HG03039 (cell line): Measurements from ENCODE around the gene SYT7.

Experiments used
- ATAC-seq: cut with Tn5 transposase; IDR thresholded peaks from one replicate; pipeline ENCODE4 v1.9.1; 2021; ENCODE audit warnings: mild to moderate bottlenecking, moderate library complexity; ENCODE audit not compliant: unreplicated experiment

The SYT7 gene

DNA sequence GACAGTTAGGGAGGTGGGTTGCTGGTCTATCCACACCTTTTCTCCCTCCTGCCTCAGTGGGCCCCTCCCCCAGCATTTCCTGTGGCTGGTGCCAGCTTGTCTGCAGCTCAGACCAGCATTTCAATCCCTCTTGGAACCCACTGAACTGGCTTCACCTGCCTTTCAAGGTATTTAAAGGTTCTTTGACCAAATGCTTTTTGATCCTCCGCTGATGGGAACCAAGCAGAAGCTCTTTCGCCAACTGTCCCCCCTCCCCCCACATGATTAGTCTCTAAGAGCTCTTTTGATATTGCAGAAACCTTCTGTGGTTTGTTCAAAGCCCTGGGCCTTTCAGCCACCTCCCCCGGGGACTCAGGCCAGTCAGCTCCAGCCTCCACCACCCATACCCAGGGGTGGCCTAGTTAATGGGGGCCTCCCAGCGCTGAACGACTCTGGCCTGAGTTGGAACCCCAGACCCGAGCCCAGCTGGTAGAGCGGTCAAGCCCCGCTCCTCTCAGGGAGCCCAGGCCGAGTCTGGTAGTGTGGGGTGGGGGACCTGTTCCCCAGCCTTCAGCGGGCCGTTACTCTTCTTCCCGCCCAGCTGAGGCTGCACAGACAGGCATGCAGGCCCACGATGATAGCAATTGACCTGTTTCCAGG, 6.0 kb upstream of the SYT7 start:
- ATAC-seq = no peak

DNA sequence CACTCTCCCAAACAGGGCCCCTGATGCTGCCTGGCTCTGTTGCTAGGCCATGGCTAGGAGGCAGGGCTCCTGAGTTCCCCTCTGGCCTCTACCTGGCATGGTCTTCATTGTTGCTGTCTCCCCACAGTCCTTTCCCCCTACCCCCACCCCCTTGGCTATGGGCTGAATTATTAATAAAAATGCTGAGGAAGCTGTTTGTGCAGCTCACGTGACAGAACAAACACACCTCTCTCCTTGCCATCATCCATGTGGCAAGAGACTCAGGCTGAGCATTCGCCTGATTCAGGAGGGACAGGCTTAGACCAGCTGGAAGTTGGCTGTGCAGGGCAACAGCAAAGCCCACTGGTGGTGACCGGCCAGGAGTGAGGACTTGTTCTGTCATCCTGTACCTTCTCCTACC, 4.2 kb upstream of the SYT7 start:
- no peak for ATAC-seq

DNA sequence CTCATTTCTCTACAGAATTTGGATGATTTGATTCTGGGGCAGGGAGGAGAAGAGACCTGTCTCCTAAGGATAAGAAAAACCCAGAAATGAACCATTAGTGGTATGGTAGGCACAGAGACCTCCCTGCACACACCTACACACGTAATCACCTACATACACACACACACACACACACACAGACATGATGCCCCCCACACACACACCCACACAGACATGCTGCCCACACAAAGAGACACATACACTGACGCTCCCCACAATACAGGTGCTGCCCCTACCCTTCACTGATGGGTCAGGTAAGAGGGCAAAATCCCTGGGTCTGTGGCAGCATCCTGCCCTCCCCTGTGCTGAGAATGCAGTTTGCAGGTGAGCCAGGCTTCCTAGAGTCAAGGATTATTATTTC, 1.1 kb upstream of the SYT7 start:
- no peak for ATAC-seq

DNA sequence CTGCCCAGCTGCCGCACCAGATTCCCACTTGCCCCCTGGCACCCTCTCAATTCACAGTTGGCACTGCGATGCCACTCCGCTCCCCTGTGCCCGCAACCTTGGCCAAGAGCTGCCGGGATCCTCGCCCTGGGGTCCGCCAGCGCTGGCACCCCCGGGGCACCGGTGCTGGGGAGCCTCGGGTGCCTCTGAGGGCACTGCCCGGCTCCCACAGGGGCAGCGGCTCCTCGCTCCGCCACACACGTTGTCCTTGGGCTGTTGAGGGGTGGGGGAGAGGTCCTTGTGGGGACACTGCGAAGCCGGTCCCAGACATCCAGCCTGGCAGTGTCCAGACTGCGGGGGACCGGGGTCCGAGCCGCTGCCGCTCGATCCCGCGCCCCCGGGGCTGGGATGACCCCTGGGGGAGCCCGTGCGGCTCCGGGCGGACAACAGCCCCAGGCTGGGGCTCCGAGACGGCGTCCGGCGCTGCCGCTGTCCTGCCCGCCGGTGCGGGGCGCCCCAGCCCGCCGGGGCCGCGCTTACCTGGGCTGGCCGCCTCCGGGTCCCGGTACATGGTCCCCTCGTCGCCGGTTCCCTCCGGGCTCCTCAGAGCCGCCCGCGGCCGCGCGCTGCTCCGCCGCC, 496 bp downstream of the SYT7 start:
- ATAC-seq = no peak

DNA sequence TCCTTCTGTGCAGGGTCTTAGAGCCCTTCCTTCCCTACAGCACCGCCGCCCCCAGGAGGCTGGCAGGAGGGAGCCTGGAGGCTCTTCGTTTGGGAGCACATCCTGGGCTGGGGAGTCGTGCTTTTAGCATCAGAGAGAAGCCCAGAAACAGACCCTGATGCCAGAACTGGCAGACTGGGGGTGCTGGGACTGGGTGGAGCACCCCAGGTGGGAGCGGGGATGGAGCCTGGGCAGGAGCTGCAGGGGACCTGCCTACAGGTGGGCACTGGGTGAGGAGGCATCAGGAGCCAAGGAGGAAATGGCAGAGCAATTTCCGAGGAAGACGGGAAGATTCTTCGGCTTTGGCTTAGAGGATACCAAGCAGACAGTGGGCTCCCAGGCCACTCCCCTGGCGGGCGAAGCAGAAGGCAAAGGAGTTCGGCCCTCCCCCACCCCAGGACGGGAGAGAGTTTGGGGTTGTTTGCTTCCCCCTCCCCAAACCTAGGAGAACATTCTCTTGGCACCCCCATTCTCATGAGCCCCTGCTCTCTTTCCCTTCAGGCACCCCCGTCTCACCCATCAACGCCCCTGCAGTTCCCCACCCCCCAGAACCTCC, 1.1 kb downstream of the SYT7 start:
- no peak for ATAC-seq

DNA sequence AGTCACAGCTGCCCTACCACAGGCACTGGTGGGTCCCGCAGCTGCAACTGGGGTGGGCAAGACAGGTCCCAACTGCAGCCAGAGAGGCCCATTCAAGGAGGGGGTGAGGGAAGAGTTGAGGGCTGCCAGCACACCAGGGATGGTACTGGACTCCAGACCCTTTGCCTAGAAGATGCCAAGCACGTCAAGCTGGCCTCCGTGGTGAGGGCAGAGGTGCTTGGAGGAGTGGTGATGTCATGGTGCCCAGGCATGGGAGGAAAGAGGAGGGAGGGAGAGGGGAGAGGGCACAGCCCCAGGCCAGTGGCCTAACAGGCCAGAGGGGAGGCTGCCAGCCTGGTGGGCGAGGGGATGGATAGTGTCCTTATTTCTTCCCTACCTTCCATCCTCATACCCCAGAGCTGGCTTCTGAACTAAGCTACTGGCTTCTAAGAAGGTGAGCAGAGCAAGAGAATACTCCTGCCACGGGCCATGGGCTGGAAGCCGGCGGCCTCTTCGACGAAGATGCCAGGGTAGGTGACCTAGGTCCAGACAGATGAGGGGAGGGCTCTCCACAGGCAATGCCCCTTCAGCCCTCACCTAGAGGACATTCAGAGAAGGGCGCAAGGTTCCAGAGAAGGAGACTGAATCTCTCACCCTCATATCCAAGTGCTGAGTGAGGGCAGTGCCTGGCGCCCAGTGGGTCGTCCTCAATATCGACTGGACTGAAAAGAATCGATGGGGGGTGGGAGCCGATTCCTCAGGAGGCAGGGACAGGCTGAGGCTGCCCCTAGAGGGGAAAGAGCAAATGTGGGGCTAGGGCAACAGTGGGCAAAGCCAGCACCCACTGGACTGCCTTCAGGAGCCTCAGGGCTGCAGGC, 1.8 kb downstream of the SYT7 start:
- ATAC-seq = no peak

DNA sequence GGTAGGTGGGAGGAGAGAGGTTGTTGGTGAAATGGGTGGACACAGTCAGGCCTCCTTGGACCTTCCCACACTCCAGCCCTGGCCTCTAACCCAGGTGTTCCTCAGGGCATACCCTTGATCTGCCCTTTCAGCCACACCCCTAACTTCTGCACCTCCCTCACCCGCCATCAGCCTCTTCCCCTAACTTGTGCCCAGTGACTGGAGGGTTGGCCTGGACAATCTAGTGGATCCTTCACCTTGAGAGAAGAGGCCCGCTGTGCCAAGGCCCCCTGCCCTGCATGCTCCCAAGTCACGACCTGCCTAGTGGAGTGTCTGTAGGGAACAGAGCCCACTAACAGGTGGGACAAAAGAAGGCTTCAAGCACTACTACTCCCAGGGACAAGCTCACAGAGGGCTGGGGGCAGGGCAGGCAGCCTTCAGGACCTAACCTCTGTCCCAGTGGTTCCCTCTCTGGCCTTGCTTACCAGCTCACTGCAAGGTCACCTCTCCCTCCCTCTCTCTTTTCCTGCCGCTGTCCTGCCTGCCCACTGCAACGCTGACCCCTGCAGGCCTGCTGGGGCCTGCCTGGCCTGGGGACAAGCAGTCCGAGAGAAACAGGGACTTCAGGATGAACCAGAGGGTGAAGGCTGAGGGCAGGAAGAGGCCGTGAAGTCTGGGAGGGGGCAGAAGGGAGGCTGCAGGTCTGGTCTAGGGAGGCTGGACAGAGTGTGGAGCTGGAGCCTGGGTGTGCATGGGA, 3.3 kb downstream of the SYT7 start:
- ATAC-seq = no peak

DNA sequence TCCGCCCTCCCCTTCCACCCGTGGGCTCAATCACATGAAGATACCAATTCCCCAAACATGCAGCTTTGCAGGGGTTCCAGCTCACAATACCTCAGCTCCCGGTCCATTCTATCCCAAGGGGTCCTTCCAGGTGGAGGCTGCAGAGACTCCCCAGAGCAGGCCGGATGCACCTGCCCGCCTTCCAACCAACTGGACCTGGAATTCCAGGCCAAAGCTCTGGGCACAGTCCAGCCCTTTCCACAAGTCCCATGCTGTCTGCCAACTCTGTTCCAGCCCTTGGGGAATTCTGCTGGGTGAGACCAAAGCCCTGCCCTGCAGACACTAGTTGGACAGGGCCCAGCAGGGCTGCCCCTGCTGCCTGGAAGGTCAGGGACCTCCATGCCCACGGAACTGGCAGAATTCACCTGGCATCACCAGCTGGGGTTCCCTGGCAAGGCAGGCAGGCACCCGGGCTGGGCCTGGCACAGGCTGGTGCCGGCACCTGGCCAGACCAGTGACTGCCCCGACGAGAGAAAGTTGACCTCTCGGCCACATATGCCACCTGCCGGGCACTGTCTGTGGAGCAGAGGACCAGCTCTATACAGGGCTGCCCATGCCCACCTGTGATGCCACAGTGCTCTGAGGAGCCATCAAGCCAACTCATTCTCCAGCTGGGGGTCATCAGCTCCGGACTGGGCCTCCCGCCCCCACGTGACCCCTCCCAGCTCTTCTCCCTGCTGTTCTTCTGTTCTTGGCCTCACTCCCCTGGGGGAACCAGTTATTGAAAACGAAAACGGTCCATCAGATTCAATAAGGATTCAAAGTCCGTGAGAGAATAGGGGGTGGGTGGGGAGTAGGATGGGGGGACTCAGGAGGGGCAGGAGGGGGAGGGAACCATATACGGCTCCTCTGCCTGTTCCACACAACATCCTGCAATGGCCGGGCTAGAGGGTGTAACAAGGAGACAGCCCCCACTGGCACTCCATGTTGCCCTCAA, 4.7 kb downstream of the SYT7 start:
- no peak for ATAC-seq

DNA sequence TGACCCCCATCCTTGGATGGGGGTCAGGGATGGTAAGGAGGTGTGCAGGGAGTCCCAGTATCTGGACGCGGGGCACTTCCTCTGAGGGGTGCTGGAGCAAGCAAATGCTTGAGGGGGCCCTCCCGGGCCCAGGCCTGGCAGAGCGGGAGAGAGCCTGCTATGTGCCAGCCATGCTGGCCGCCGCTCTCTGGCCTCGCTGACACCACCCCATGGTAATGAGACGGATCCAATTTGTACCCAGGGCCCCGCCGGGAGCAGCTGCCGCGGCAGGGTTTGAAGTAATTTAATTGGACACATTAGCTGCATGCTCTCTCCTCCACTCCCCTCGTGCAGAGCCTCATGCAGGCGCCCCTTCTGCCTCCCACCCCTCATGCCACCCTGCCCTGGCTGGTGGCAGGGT, 6.3 kb downstream of the SYT7 start:
- no peak for ATAC-seq

DNA sequence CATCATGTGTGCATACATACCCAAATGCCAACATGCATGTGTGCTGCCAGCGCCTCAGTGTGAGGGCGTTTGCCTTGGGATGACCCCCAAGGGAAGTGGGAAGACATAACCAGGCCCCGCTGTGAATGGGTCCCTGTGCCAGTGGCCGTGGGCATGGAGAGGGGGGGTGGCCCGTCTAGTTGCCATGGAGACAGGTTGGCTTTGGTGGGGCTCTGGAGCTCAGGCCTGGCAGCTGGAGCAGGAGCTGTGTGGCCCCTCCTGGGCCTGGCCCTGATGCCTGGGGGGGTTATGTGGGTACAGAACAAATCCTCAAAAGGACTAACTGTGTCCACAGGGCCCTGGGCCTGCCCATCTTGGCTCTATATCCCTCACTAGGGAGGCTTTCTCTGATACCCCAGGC, 8.0 kb downstream of the SYT7 start:
- ATAC-seq = no peak

DNA sequence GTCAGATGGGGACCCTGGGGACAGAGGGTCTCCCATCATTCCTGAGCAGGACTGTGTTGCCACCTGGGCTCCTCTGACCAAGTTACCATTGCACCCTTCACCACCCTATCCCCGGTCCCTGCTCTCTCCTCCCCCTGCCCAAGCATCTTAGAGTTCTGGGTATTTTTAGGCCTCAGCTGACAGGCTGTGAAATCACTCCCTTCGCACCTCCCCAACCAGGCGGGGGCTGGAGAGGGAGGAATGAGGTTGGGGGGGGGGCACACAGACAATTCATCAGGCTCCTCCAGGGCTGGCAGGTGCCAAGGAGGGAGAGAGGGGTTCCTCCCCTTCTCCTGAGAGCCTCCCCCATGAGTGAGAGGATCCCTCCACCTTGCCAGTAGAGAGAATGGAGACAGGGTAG, 9.0 kb downstream of the SYT7 start:
- no peak for ATAC-seq

DNA sequence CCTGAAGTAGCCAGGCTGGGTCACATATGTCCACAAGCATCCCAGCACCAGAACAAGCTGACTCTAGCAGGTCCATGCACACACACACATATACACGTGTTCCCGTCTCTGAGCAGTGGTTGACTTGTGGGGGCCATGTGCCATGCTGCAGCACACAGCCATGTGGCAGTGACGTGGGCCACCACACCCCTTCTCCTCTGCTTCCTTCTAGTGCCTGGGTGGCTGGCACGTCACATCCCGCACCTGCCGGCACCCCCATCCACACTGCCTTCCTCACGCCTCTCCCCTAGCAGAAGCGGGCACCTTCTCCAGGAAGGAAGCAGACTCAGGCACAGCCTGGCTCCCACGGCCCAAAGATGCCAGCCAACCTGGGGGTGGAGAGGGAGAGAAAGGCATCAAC, 9.5 kb downstream of the SYT7 start:
- no peak for ATAC-seq

DNA sequence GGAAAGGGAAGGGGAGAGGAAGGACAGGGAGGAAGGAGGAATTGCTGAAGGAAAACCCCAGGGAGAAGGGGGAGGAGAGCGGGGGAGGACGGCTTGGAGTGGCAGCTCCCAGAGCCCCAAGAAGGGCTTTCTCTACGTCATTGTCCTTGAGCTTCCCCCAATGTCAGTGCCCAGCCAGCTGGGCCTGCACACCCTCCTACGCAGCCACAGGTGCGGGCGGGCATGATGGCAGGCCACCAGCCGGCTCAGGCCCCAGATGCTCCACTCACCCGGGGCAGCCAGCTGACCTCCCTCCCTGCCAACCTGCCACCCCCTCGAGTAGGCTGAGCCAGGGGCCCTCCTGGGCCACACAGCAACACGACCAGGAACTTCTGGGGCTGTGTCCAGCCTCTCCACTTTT, 11.2 kb downstream of the SYT7 start:
- no peak for ATAC-seq

DNA sequence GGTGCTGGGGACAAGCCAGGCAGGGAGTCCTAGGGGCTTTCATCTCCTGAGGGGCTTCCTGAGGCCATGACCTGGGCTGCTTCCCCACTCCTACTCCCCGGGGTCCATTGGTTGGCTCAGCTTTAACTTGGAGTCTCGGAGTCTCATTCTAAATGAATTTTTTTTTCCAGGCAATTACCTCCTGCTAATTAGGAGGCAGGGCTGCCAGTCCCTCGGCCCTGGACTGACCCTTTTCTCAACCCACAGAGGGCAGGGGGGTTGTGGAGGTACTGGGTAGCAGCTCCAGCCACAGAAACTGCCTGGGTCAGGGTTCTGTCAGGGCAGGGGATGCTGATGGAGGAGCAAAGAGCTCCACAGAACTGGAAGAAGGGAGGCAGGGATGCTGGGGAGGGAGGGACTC, 11.9 kb downstream of the SYT7 start:
- ATAC-seq = no peak

DNA sequence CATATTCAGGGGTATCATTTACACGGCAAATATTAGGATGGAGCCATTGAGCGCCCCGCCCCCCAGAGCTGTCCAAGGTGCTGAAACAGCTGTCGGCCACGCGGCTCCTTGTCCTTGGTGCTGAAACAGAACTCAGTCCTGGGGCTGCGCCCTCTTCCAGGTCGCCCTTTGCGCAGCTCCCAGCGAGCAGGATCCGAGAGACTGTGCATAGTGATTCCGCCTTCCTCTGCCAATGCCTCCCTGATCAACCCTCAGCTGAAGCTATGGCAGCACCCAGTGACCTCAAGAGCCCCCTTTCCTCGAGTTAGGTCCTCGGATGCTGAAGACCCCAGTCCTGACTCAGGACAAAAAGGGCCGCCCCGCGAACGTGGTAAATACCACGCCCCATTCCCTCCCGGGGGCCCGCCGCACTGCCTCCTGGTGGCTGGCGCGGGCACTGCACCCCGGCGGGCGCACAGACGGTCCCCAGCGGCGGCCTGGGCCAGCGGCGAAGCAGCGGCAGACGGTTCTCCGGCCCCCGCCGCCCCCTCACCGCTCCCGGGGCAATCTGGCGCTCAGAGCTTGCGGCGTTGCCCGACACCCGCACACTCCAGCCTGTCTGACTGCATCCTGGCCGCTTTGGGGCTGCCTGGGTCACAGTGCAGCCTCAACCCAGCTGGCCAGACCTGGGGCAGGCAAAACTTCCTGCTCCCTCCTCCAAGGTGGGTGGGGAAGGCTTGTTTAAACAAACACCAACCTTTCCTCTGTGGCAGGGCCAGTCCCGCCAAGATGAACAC, 13.4 kb downstream of the SYT7 start:
- ATAC-seq = no peak

DNA sequence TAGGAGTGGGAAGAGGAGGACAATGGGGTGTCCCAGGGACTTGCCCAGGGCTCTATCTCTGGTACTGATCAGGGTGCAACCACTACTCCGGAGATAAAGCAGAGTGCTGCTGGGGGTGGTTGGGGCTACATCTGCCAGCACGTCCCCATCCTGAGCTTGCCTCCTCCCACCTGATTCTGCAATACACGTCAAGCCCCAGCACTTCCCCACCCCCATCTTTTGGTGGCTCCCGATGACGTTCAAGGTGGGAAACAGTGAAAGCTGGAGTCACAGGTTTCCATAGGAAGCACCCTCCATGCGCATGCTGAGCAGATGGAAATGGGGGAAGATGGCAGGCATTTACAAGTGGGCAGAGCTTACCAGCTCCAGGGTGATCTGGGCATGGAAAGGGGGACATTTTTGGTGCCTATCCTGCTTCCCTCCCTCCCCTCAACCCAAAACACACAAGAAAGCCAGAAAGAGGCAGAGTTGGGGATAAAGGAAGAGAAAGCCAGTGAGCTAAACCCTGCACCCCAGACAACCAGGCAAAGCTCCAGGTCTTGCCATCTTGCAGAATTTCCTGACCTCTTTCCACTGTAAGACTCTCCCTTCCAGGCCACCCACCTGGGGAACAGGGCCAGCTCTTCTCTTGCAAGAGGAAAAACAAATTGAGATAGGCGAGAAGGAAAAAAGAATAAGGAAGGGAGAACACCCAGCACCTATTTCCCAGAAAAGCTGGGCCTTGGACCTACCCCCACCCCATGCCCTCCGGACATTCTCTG, 15.8 kb downstream of the SYT7 start:
- no peak for ATAC-seq

DNA sequence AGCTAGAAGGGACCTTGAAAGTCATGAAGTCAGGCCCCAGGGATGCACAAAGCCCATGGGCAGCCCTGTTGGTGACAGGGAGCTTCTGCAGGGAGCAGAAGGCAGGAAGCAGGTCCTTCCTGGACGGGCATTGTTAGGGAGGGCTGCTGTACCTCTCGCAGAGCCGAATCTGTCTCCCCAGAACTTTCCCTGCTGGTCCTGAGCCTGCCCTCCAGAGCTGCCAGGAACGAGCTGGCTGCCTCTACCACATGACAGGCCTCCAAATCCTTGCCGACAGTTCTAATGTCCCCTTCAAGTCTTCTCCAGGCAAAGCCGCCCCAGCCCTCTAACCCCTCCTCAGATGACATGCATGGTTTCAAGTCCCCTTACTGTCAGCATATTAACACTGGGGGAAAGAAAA, 20.1 kb downstream of the SYT7 start:
- ATAC-seq = no peak

DNA sequence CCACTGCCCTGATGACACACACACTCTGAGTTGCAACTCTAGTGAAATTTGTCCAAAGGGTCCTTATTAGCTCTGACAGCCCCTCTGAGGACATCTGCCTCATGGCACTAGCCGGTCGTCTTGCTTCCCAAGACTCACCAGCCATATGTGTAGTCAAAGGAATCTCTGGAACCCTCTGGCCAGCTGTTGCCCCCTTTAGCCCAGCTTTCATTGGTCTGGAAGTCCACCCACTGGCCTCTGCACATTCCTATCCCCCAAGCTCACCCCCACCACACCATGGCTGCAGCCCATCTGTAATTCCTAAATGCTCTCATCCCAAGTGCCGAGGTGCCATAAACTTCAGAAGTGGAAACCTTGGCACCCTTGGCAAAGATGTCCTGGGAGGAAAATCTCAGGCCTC, 24.3 kb downstream of the SYT7 start:
- ATAC-seq = no peak

DNA sequence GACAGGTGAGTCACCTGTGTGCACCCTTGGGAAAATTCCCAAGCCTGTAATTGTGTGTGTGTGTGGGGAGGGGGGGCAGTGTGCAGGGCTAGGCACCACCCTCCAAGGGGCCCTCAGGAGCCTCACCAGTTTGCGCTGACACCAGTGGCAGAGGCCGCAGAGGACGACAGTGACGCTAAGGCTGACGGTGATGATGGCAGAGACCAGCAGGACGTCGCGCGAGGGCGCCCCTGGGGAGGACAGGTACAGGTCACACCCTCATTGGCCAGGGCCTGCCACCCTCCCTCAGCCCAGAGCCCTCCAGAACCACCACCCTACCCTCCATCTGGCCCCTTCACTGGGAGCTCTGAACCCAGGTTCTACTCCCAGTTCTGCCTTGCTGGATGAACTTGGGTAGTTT, 24.9 kb downstream of the SYT7 start:
- ATAC-seq = no peak
